HepG2 (cell line): ENCODE measurements around the gene ITPR1. TPM values are rescaled to one million over a fixed set of nuclear protein-coding genes. Genes with fewer than 3 reads are reported as not detected.

Experiments used
- BRCA1 ChIP-seq: sonication (generic); formaldehyde crosslinking; IDR thresholded peaks from 2 replicates; pipeline ENCODE4 v1.4.0; 2020; ENCODE audit warnings: missing genetic modification reagents
- ISX ChIP-seq: sonication (generic); formaldehyde crosslinking; conservative IDR thresholded peaks from 2 replicates; pipeline ENCODE4 v1.5.0; 2020; ENCODE audit warnings: missing genetic modification reagents
- JUNB ChIP-seq: sonication (generic); formaldehyde crosslinking; IDR thresholded peaks from 2 replicates; pipeline ENCODE4 v1.8.0; 2022; ENCODE audit warnings: missing genetic modification reagents, mild to moderate bottlenecking, borderline replicate concordance
- SMAD1 ChIP-seq: sonication (generic); formaldehyde crosslinking; IDR thresholded peaks from 2 replicates; pipeline ENCODE4 v1.4.0; 2020; ENCODE audit warnings: missing genetic modification reagents, low read depth, mild to moderate bottlenecking, borderline replicate concordance
- SOX13 ChIP-seq, 3 experiments: fragments of 450-650 bp in 1 of 3; sonication (generic) in 1 of 3; formaldehyde crosslinking in 1 of 3; IDR thresholded peaks in 2 of 3; conservative IDR thresholded peaks in 1 of 3; 2 replicates each; pipeline versions ENCODE4 v1.5.0 to v1.6.1; 2016 to 2020; ENCODE audit warnings: antibody characterized with exemption in 1 of 3, mild to moderate bottlenecking in 1 of 3, missing compliant biosample characterization in 1 of 3, missing genetic modification reagents in 1 of 3, moderate library complexity in 1 of 3
- TAF15 ChIP-seq: fragments of 200-400 bp; formaldehyde crosslinking; IDR thresholded peaks from one replicate; pipeline ENCODE4 v1.6.1; 2018; ENCODE audit warnings: mild to moderate bottlenecking, low read depth, low read length; ENCODE audit not compliant: poor library complexity, severe bottlenecking
- ZFP82 ChIP-seq: sonication (generic); formaldehyde crosslinking; IDR thresholded peaks from 2 replicates; pipeline ENCODE4 v1.5.1; 2020; ENCODE audit warnings: mild to moderate bottlenecking, missing genetic modification reagents, borderline replicate concordance
- ZNF333 ChIP-seq: sonication (generic); formaldehyde crosslinking; IDR thresholded peaks from 2 replicates; pipeline ENCODE4 v1.4.0; 2020; ENCODE audit warnings: mild to moderate bottlenecking, missing genetic modification reagents, borderline replicate concordance
- ZNF354B ChIP-seq: sonication (generic); formaldehyde crosslinking; IDR thresholded peaks from 2 replicates; pipeline ENCODE4 v1.8.0; 2022; ENCODE audit warnings: mild to moderate bottlenecking, missing genetic modification reagents
- ZNF557 ChIP-seq: sonication (generic); formaldehyde crosslinking; IDR thresholded peaks from 2 replicates; pipeline ENCODE4 v1.4.0; 2020; ENCODE audit warnings: missing genetic modification reagents
- polyA plus RNA-seq, 8 experiments: library from polyadenylated mRNA; depleted of rRNA in 3 of 8; stranded (reverse) in 7 of 8; unstranded in 1 of 8; fragments of >200 nt; fragmentation: Illumina TruSeq in 4 of 8; extraction: Trizol in 4 of 8; gene quantifications; 2 replicates each; pipeline versions ENCODE4 v1.2.1 to v1.2.3, GENCODE V29; 2011 to 2016; ENCODE audit warnings: low read depth in 4 of 8, missing spikeins in 1 of 8, mixed read lengths in 1 of 8; ENCODE audit not compliant: insufficient read depth in 1 of 8
- total RNA-seq, 5 experiments: library from RNA; depleted of rRNA; stranded (reverse); fragments of >200 nt; fragmentation: Illumina TruSeq; extraction: Trizol; gene quantifications; 2 replicates each; pipeline ENCODE4 v1.2.3, GENCODE V29; 2016; ENCODE audit warnings: low read depth in 1 of 5
- TF ChIP-seq, protein P1 (sequence below): sonication (generic); formaldehyde crosslinking; IDR thresholded peaks from 2 replicates; pipeline ENCODE4 v1.5.1; 2020; ENCODE audit warnings: missing genetic modification reagents, mild to moderate bottlenecking, borderline replicate concordance
- TF ChIP-seq, protein P2 (sequence below): sonication (generic); formaldehyde crosslinking; IDR thresholded peaks from 2 replicates; pipeline ENCODE4 v1.4.0; 2020; ENCODE audit warnings: missing genetic modification reagents
- TF ChIP-seq, protein P3 (sequence below): IDR thresholded peaks from 2 replicates; pipeline ENCODE4 v1.6.1; 2016

ITPR1 gene
- total and polyA plus RNA-seq, 2 of the 13 experiments (the other 11 are each of a cell fraction or from before 2014, with no cell fraction given) = 10.0 to 11.4 TPM

DNA sequence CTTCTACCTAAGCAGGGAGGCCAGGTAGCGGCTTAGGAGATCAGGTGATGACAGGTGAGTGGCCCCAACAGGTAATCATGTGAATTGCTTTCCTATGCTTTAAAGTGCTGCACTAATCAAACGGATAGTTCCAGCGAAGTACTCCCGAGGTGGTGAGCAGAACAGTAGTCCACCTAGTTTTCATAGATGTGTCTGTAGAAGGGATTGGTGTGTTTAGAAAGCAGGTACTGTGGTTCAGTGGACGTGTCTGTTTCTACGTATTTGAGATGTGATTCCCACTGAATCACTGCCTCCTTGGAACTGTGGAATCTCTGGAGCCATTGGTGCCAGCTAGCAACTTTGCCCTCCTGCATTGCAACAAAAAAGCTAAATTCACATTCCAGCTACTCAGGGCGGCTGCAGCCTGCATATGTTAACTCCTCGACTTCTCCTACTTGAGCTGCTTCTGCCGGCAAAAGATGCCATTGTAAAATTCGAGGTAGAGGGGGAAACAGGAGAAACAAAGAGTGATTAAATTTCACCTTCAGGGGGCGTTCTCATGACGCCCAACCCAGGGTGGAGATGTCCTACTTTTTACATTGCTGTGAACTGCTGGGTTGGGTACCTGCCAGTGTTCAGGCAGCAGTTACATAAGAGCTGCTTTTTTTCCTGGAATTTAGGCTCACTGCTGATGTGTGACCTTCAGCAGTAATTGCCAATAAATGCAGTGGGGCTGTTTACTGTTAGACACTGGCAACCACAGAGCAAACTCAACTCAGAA lies 227.3 kb downstream of the ITPR1 start (continued):
- TF ChIP-seq, protein P1, sequence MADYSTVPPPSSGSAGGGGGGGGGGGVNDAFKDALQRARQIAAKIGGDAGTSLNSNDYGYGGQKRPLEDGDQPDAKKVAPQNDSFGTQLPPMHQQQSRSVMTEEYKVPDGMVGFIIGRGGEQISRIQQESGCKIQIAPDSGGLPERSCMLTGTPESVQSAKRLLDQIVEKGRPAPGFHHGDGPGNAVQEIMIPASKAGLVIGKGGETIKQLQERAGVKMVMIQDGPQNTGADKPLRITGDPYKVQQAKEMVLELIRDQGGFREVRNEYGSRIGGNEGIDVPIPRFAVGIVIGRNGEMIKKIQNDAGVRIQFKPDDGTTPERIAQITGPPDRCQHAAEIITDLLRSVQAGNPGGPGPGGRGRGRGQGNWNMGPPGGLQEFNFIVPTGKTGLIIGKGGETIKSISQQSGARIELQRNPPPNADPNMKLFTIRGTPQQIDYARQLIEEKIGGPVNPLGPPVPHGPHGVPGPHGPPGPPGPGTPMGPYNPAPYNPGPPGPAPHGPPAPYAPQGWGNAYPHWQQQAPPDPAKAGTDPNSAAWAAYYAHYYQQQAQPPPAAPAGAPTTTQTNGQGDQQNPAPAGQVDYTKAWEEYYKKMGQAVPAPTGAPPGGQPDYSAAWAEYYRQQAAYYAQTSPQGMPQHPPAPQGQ (CRISPR knock-in tag) = no peak
- no peak for TF ChIP-seq SMAD1 (CRISPR knock-in tag)
- no peak for TF ChIP-seq ZFP82
- TF ChIP-seq ZNF333 (CRISPR knock-in tag) = no peak
- no peak for TF ChIP-seq TAF15
- TF ChIP-seq ISX (CRISPR knock-in tag) = no peak
- TF ChIP-seq, protein P2, sequence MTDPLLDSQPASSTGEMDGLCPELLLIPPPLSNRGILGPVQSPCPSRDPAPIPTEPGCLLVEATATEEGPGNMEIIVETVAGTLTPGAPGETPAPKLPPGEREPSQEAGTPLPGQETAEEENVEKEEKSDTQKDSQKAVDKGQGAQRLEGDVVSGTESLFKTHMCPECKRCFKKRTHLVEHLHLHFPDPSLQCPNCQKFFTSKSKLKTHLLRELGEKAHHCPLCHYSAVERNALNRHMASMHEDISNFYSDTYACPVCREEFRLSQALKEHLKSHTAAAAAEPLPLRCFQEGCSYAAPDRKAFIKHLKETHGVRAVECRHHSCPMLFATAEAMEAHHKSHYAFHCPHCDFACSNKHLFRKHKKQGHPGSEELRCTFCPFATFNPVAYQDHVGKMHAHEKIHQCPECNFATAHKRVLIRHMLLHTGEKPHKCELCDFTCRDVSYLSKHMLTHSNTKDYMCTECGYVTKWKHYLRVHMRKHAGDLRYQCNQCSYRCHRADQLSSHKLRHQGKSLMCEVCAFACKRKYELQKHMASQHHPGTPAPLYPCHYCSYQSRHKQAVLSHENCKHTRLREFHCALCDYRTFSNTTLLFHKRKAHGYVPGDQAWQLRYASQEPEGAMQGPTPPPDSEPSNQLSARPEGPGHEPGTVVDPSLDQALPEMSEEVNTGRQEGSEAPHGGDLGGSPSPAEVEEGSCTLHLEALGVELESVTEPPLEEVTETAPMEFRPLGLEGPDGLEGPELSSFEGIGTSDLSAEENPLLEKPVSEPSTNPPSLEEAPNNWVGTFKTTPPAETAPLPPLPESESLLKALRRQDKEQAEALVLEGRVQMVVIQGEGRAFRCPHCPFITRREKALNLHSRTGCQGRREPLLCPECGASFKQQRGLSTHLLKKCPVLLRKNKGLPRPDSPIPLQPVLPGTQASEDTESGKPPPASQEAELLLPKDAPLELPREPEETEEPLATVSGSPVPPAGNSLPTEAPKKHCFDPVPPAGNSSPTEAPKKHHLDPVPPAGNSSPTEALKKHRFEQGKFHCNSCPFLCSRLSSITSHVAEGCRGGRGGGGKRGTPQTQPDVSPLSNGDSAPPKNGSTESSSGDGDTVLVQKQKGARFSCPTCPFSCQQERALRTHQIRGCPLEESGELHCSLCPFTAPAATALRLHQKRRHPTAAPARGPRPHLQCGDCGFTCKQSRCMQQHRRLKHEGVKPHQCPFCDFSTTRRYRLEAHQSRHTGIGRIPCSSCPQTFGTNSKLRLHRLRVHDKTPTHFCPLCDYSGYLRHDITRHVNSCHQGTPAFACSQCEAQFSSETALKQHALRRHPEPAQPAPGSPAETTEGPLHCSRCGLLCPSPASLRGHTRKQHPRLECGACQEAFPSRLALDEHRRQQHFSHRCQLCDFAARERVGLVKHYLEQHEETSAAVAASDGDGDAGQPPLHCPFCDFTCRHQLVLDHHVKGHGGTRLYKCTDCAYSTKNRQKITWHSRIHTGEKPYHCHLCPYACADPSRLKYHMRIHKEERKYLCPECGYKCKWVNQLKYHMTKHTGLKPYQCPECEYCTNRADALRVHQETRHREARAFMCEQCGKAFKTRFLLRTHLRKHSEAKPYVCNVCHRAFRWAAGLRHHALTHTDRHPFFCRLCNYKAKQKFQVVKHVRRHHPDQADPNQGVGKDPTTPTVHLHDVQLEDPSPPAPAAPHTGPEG (CRISPR knock-in tag) = no peak
- no peak for TF ChIP-seq ZNF557 (CRISPR knock-in tag)
- TF ChIP-seq, protein P3, sequence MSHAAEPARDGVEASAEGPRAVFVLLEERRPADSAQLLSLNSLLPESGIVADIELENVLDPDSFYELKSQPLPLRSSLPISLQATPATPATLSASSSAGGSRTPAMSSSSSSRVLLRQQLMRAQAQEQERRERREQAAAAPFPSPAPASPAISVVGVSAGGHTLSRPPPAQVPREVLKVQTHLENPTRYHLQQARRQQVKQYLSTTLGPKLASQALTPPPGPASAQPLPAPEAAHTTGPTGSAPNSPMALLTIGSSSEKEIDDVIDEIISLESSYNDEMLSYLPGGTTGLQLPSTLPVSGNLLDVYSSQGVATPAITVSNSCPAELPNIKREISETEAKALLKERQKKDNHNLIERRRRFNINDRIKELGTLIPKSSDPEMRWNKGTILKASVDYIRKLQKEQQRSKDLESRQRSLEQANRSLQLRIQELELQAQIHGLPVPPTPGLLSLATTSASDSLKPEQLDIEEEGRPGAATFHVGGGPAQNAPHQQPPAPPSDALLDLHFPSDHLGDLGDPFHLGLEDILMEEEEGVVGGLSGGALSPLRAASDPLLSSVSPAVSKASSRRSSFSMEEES (CRISPR knock-in tag) = peak; percentile 69; the same call in 1 of the 2 replicates
- TF ChIP-seq JUNB (CRISPR knock-in tag) = no peak
- no peak for TF ChIP-seq SOX13 (IDR thresholded peaks at IDR 0.05)
- peak in 1 of 2 experiments; percentile 57; a peak in 2 of 4 replicates for TF ChIP-seq SOX13 (CRISPR knock-in tag; conservative IDR thresholded peaks at IDR 0.05 in 1 of 2, IDR thresholded peaks at IDR 0.05 in 1 of 2)
- 0 out of 2 replicates have a peak, but pooled peaks have one; percentile 33 for TF ChIP-seq BRCA1 (CRISPR knock-in tag)
- TF ChIP-seq ZNF354B (CRISPR knock-in tag) = no peak
